HG03159 (cell line): ENCODE results near the gene EFNA5.
A peak's percentile ranks its signal among the peaks of the same experiment; 100 is the strongest.

ENCODE experiments used
- ATAC-seq: cut with Tn5 transposase; IDR thresholded peaks from one replicate; pipeline ENCODE4 v1.9.1; 2021; ENCODE audit warnings: mild to moderate bottlenecking, moderate library complexity; ENCODE audit not compliant: unreplicated experiment

Gene EFNA5

GRCh38 chr5:107673039-107673367 is 2.3 kb upstream of the EFNA5 start:
- peak; percentile 5 for ATAC-seq

GRCh38 chr5:107672211-107673038 is 1.7 kb upstream of the EFNA5 start:
- ATAC-seq = no peak

- ATAC-seq = no peak
These were observed 1.0 kb upstream of the EFNA5 start for GRCh38 chr5:107671742-107672210.

GRCh38 chr5:107670087-107670931 is 428 bp downstream of the EFNA5 start:
- no peak for ATAC-seq

- no peak for ATAC-seq
These were observed 1.4 kb downstream of the EFNA5 start for GRCh38 chr5:107669096-107670031.

- no peak for ATAC-seq
These were observed 2.3 kb downstream of the EFNA5 start for GRCh38 chr5:107668154-107669095.

- no peak for ATAC-seq
These were observed 4.6 kb downstream of the EFNA5 start for GRCh38 chr5:107666051-107666655.

- no peak for ATAC-seq
These were observed 5.6 kb downstream of the EFNA5 start for GRCh38 chr5:107665036-107665570.

- no peak for ATAC-seq
These were observed 7.0 kb downstream of the EFNA5 start for GRCh38 chr5:107663697-107664096.

GRCh38 chr5:107661650-107662044 is 9.1 kb downstream of the EFNA5 start:
- ATAC-seq = no peak

GRCh38 chr5:107661038-107661649 is 9.6 kb downstream of the EFNA5 start:
- no peak for ATAC-seq

- ATAC-seq = no peak
These were observed 12.2 kb downstream of the EFNA5 start for GRCh38 chr5:107658528-107658927.

- no peak for ATAC-seq
These were observed 14.9 kb downstream of the EFNA5 start for GRCh38 chr5:107655831-107656230.

- no peak for ATAC-seq
These were observed 15.9 kb downstream of the EFNA5 start for GRCh38 chr5:107654827-107655226.

GRCh38 chr5:107653685-107654084 is 17.1 kb downstream of the EFNA5 start:
- ATAC-seq = no peak

- ATAC-seq = no peak
These were observed 17.7 kb downstream of the EFNA5 start for GRCh38 chr5:107652839-107653607.

- no peak for ATAC-seq
These were observed 18.3 kb downstream of the EFNA5 start for GRCh38 chr5:107652408-107652807.

- ATAC-seq = no peak
These were observed 19.4 kb downstream of the EFNA5 start for GRCh38 chr5:107651325-107651724.
